Activated CD8-positive, alpha-beta T cell treated with anti-CD3 and anti-CD28 coated beads for 36 hours (primary cell): ENCODE results near the gene AMBRA1. TPM values are rescaled to one million over a fixed set of nuclear protein-coding genes. Genes with fewer than 3 reads are reported as not detected.
A peak's percentile ranks its signal among the peaks of the same experiment; 100 is the strongest.

ENCODE experiments used
- ATAC-seq: fragments of 200-7000 bp; cut with Tn5 transposase; one replicate; pipeline ENCODE4 v1.10.0; 2021; ENCODE audit warnings: mild to moderate bottlenecking, moderate library complexity
- CTCF ChIA-PET: fragments of 350-600 bp; sonication (Branson Sonifier 250); formaldehyde crosslinking; loops from one replicate; lab custom pipeline; 2021; ENCODE audit warnings: antibody characterized with exemption; lab: Charles Lee
- POLR2A ChIA-PET: fragments of 350-600 bp; sonication (Branson Sonifier 250); formaldehyde crosslinking; loops from one replicate; lab custom pipeline; 2021; ENCODE audit warnings: antibody characterized with exemption; lab: Charles Lee
- DNase-seq: peaks from one replicate; pipeline ENCODE4 v3.0.0-alpha.2; 2020
- H3K27ac Mint-ChIP-seq: one replicate; pipeline ENCODE4 v1.8.0; 2021; ENCODE audit warnings: mild to moderate bottlenecking, mixed read lengths
- H3K27me3 Mint-ChIP-seq: one replicate; pipeline ENCODE4 v1.8.0; 2021; ENCODE audit warnings: mixed read lengths
- H3K36me3 Mint-ChIP-seq: one replicate; pipeline ENCODE4 v1.8.0; 2021; ENCODE audit warnings: low read depth, mixed read lengths
- H3K4me1 Mint-ChIP-seq: one replicate; pipeline ENCODE4 v1.8.0; 2021; ENCODE audit warnings: low read depth, mixed read lengths
- H3K4me3 Mint-ChIP-seq: one replicate; pipeline ENCODE4 v1.8.0; 2021; ENCODE audit warnings: mild to moderate bottlenecking, moderate library complexity, mixed read lengths
- H3K9me3 Mint-ChIP-seq: one replicate; pipeline ENCODE4 v1.8.0; 2021; ENCODE audit warnings: mixed read lengths
- intact Hi-C: fragments of 100-400 bp; cut with micrococcal nuclease; formaldehyde crosslinking; loops from one replicate; pipeline ENCODE4 v1.10.0; 2022
- total RNA-seq, 2 experiments: library from RNA; stranded (reverse); gene quantifications; one replicate each; pipeline ENCODE4 v1.2.3, GENCODE V29; 2021
- TF ChIP-seq, protein P1 (sequence below): fragments of 200-600 bp; IDR thresholded peaks from one replicate; pipeline ENCODE4 v1.8.0; 2022; ENCODE audit warnings: antibody characterized with exemption, mild to moderate bottlenecking

AMBRA1 gene
- total RNA-seq, 2 experiments from 2014 or later: 24.0 to 24.1 TPM

DNA sequence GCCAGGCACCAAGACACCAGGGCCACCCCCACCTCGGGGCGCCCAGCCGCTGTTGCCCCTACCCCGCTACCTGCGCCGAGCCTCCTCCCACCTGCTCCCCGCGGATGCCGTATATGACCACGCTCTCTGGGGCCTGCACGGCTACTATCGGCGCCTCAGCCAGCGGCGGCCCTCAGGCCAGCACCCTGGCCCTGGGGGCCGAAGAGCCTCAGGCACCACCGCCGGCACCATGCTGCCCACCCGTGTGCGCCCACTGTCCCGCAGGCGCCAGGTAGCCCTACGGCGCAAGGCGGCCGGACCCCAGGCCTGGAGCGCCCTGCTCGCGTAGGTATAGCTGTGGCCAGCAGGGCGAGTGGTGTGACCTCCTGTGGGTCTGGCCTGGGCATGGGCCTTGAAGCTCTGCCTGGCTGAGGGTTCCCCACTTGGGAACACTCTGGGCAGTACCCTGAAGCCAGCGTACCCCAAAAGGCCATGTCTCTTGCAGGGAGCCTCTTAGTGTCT, 227.1 kb downstream of the AMBRA1 start:
- peak overlapping the region; percentile 88 for H3K27ac Mint-ChIP-seq
- ATAC-seq (no peak), DNase-seq (no peak)
- no peaks in the 10 kb centered on the region for H3K9me3 Mint-ChIP-seq
- no peaks in the 10 kb centered on the region for H3K27me3 Mint-ChIP-seq
- ChIA-PET CTCF (interaction anchor here (0.9 to 17.8 kb wide), 6 partner anchors 15 to 127 kb away, joined by 3 to 480 read pairs (median 9); partner anchors contain the start of gene DGKZ), POLR2A (interaction anchor here (1.2 to 10.2 kb wide), 3 partner anchors 10 to 16 kb away, joined by 3 to 135 read pairs (median 12); partner anchors contain the start of gene DGKZ)
- H3K36me3 Mint-ChIP-seq: peaks cover 17% of the 10 kb centered on the region
- H3K4me1 Mint-ChIP-seq: peaks cover 47% of the 10 kb centered on the region
- no peak overlapping the region for H3K4me3 Mint-ChIP-seq
- intact Hi-C loops: no loop called here
- TF ChIP-seq, protein P1, sequence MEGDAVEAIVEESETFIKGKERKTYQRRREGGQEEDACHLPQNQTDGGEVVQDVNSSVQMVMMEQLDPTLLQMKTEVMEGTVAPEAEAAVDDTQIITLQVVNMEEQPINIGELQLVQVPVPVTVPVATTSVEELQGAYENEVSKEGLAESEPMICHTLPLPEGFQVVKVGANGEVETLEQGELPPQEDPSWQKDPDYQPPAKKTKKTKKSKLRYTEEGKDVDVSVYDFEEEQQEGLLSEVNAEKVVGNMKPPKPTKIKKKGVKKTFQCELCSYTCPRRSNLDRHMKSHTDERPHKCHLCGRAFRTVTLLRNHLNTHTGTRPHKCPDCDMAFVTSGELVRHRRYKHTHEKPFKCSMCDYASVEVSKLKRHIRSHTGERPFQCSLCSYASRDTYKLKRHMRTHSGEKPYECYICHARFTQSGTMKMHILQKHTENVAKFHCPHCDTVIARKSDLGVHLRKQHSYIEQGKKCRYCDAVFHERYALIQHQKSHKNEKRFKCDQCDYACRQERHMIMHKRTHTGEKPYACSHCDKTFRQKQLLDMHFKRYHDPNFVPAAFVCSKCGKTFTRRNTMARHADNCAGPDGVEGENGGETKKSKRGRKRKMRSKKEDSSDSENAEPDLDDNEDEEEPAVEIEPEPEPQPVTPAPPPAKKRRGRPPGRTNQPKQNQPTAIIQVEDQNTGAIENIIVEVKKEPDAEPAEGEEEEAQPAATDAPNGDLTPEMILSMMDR: no peak

DNA sequence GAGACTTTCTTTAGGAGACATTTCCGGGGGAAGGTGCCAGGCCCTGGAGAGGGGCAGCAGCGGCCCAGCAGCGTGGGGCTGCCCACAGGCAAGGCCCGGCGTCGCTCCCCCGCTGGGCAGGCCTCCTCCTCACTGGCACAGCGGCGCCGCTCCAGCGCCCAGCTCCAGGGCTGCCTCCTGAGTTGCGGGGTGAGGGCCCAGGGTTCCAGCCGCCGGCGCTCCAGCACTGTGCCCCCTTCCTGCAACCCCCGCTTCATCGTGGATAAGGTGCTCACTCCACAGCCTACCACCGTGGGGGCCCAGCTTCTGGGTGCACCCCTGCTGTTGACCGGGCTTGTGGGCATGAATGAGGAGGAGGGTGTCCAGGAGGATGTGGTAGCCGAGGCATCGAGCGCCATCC, 227.6 kb downstream of the AMBRA1 start:
- POLR2A ChIA-PET: interaction anchor here (1.2 to 10.2 kb wide), 4 partner anchors 10 to 23 kb away, joined by 3 to 135 read pairs (median 9); partner anchors contain the start of gene DGKZ
- H3K9me3 Mint-ChIP-seq: no peaks in the 10 kb centered on the region
- H3K27me3 Mint-ChIP-seq: no peaks in the 10 kb centered on the region
- intact Hi-C loops: no loop called here
- H3K36me3 Mint-ChIP-seq: peaks cover 17% of the 10 kb centered on the region
- no peak overlapping the region for H3K27ac Mint-ChIP-seq
- CTCF ChIA-PET: interaction anchor here (0.9 to 17.8 kb wide), 5 partner anchors 14 to 127 kb away, joined by 3 to 480 read pairs (median 8); partner anchors contain the start of gene DGKZ
- DNase-seq (no peak), ATAC-seq (no peak)
- TF ChIP-seq, protein P1: no peak
- peaks cover 49% of the 10 kb centered on the region for H3K4me1 Mint-ChIP-seq
- H3K4me3 Mint-ChIP-seq: no peak overlapping the region

DNA sequence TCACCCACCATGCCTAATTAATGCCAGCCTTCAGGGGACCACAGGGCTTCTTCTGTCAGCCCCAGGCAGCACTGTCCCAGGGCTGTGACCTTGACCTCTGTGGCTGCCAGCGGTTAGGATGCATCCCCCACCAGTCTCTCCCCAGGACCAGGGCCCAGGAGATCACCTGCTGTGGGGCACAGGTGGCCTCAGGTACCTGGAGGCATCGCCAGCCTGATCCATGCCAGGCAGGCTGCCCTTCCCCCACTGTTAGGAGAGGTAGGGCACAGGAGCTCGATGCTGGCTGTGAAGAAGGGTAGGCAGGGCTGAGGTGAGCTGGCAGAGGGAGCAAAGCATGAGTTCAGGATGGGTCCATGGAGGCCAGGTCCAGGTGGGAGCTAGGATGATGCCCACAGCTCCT, 229.0 kb downstream of the AMBRA1 start:
- Mint-ChIP-seq H3K4me3 (no peak overlapping the region), H3K4me1 (peaks cover 58% of the 10 kb centered on the region), H3K9me3 (no peaks in the 10 kb centered on the region), H3K27ac (peak overlapping the region; percentile 75), H3K36me3 (peaks cover 10% of the 10 kb centered on the region), H3K27me3 (no peaks in the 10 kb centered on the region)
- ChIA-PET CTCF (interaction anchor here (4.2 to 17.8 kb wide), 2 partner anchors 13 to 126 kb away, joined by 19 to 480 read pairs; partner anchors contain the start of gene DGKZ), POLR2A (interaction anchor here (1.2 to 10.2 kb wide), 2 partner anchors 14 to 25 kb away, joined by 6 to 135 read pairs; partner anchors contain the start of gene DGKZ)
- intact Hi-C loops: no loop called here
- DNase-seq (no peak), ATAC-seq (no peak)
- TF ChIP-seq, protein P1: no peak

DNA sequence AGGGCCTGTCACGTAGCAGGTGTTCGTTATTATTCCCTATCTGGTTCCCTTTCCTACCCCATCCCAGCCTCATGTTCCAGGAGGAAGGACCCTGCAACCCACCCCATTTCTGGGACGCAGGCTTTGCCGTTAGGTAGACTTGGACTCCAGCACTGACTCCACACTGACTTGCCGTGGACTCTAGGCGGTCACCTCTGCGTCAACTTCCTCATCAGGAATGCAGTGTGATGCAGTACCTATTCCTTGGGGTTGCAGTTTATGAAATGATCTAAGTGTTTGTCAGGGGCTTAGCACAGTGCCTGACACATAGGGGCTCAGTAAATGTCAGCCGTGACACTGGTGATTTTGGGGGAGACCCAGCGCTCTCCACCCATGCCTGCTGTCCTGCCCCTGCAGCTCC, 229.8 kb downstream of the AMBRA1 start:
- Mint-ChIP-seq H3K4me1 (peaks cover 54% of the 10 kb centered on the region), H3K4me3 (no peak overlapping the region), H3K36me3 (peaks cover 5% of the 10 kb centered on the region), H3K27me3 (no peaks in the 10 kb centered on the region), H3K9me3 (no peaks in the 10 kb centered on the region), H3K27ac (peak overlapping the region; percentile 75)
- ATAC-seq (no peak), DNase-seq (no peak)
- TF ChIP-seq, protein P1: no peak
- CTCF ChIA-PET: interaction anchor here (17.8 kb wide), 1 partner anchor 12 kb away, joined by 480 read pairs; the partner anchor contains the start of gene DGKZ
- POLR2A ChIA-PET: interaction anchor here (10.2 kb wide), 1 partner anchor 13 kb away, joined by 135 read pairs; the partner anchor contains the start of gene DGKZ
- intact Hi-C loops: no loop called here
